ENCODE results near the gene TUBAL3. TPM values are rescaled to one million over a fixed set of nuclear protein-coding genes. Genes with fewer than 3 reads are reported as not detected.
"Not testable (repeated sequence)": the region's sequence is repeated elsewhere in the genome, so short reads cannot be mapped to it uniquely, and the experiment has no call there.

Gene TUBAL3
- polyA plus RNA-seq, 1 donor (not counting 4 experiments of a cell fraction or from before 2014, with no cell fraction given) = 2.6 TPM

- Histone ChIP-seq H3K9ac (ENCODE audit: control insufficient read depth, extremely low read depth, insufficient read depth, low read length) (no peak overlapping the region), H3K4me1 (ENCODE audit: control insufficient read depth, extremely low read depth, insufficient read depth, low read length) (no peaks in the 10 kb centered on the region), H3K27ac (ENCODE audit: control insufficient read depth, insufficient read depth, low read length) (no peak overlapping the region), H4K20me1 (ENCODE audit: control insufficient read depth, extremely low read depth, insufficient read depth, low read length) (no peaks in the 10 kb centered on the region), H3K79me2 (ENCODE audit: control insufficient read depth, insufficient read depth, low read length) (no peaks in the 10 kb centered on the region), H3K27me3 (ENCODE audit: control insufficient read depth, extremely low read depth, insufficient read depth, low read length) (peaks cover 3% of the 10 kb centered on the region), H3K4me2 (ENCODE audit: control insufficient read depth, extremely low read depth, insufficient read depth, low read depth, low read length) (no peak overlapping the region), H2AFZ (ENCODE audit: control insufficient read depth, low read length) (no peak overlapping the region), H3K9me1 (ENCODE audit: control insufficient read depth, extremely low read depth, insufficient read depth, low read length) (no peaks in the 10 kb centered on the region), H3K4me3 (ENCODE audit: control insufficient read depth in 2 of 3, extremely low read depth in 1 of 3, insufficient read depth in 2 of 3, low read depth in 1 of 3, low read length in 3 of 3) (no peak overlapping the region), H3K9me3 (ENCODE audit: control insufficient read depth, low read depth, low read length) (no peaks in the 10 kb centered on the region), H3K36me3 (ENCODE audit: control insufficient read depth in 2 of 2, extremely low read depth in 1 of 2, insufficient read depth in 2 of 2, low read length in 2 of 2) (no peaks in the 10 kb centered on the region)
- dilution Hi-C loops (cut with MboI; ENCODE audit: extremely low pct_ligation_motif_present, low sequenced_read_pairs) = no loop called here
- DNase-seq (ENCODE audit: low read depth, low spot score) (no peak), FAIRE-seq (peak; percentile 81)
- no peak for TF ChIP-seq EZH2 (IDR thresholded peaks at IDR 0.05; ENCODE audit: low read length)
- TF ChIP-seq CTCF (optimal IDR thresholded peaks at IDR 0.05 in 1 of 3, IDR thresholded peaks at IDR 0.05 in 1 of 3, conservative IDR thresholded peaks at IDR 0.05 in 1 of 3; ENCODE audit: extremely low read depth in 1 of 3, insufficient read depth in 2 of 3, low read length in 3 of 3) = no peak
Observed at GRCh38 chr10:5381187-5381586, 23.4 kb downstream of the TUBAL3 start.

- FAIRE-seq; H4K20me1 ChIP-seq (ENCODE audit: control insufficient read depth, extremely low read depth, insufficient read depth, low read length); H3K27ac ChIP-seq (ENCODE audit: control insufficient read depth, insufficient read depth, low read length); DNase-seq (ENCODE audit: low read depth, low spot score); H3K27me3 ChIP-seq (ENCODE audit: control insufficient read depth, extremely low read depth, insufficient read depth, low read length); H3K9me1 ChIP-seq (ENCODE audit: control insufficient read depth, extremely low read depth, insufficient read depth, low read length); H3K4me1 ChIP-seq (ENCODE audit: control insufficient read depth, extremely low read depth, insufficient read depth, low read length); H3K36me3 ChIP-seq (ENCODE audit: control insufficient read depth in 2 of 2, extremely low read depth in 1 of 2, insufficient read depth in 2 of 2, low read length in 2 of 2); H3K4me3 ChIP-seq (ENCODE audit: control insufficient read depth in 2 of 3, extremely low read depth in 1 of 3, insufficient read depth in 2 of 3, low read depth in 1 of 3, low read length in 3 of 3); H2AFZ ChIP-seq (ENCODE audit: control insufficient read depth, low read length); H3K4me2 ChIP-seq (ENCODE audit: control insufficient read depth, extremely low read depth, insufficient read depth, low read depth, low read length); dilution Hi-C loops (cut with MboI; ENCODE audit: extremely low pct_ligation_motif_present, low sequenced_read_pairs); H3K9me3 ChIP-seq (ENCODE audit: control insufficient read depth, low read depth, low read length); H3K9ac ChIP-seq (ENCODE audit: control insufficient read depth, extremely low read depth, insufficient read depth, low read length); H3K79me2 ChIP-seq (ENCODE audit: control insufficient read depth, insufficient read depth, low read length): not testable (repeated sequence)
Observed at GRCh38 chr10:5380395-5380794, 24.2 kb downstream of the TUBAL3 start.

GRCh38 chr10:5379202-5379601, 25.4 kb downstream of the TUBAL3 start:
- dilution Hi-C loops (cut with MboI; ENCODE audit: extremely low pct_ligation_motif_present, low sequenced_read_pairs); H3K79me2 ChIP-seq (ENCODE audit: control insufficient read depth, insufficient read depth, low read length); H3K27me3 ChIP-seq (ENCODE audit: control insufficient read depth, extremely low read depth, insufficient read depth, low read length); H3K4me2 ChIP-seq (ENCODE audit: control insufficient read depth, extremely low read depth, insufficient read depth, low read depth, low read length); H3K4me1 ChIP-seq (ENCODE audit: control insufficient read depth, extremely low read depth, insufficient read depth, low read length); H2AFZ ChIP-seq (ENCODE audit: control insufficient read depth, low read length); H3K9me1 ChIP-seq (ENCODE audit: control insufficient read depth, extremely low read depth, insufficient read depth, low read length); H3K4me3 ChIP-seq (ENCODE audit: control insufficient read depth in 2 of 3, extremely low read depth in 1 of 3, insufficient read depth in 2 of 3, low read depth in 1 of 3, low read length in 3 of 3); H3K27ac ChIP-seq (ENCODE audit: control insufficient read depth, insufficient read depth, low read length); H3K9me3 ChIP-seq (ENCODE audit: control insufficient read depth, low read depth, low read length); DNase-seq (ENCODE audit: low read depth, low spot score); H3K9ac ChIP-seq (ENCODE audit: control insufficient read depth, extremely low read depth, insufficient read depth, low read length); H3K36me3 ChIP-seq (ENCODE audit: control insufficient read depth in 2 of 2, extremely low read depth in 1 of 2, insufficient read depth in 2 of 2, low read length in 2 of 2); H4K20me1 ChIP-seq (ENCODE audit: control insufficient read depth, extremely low read depth, insufficient read depth, low read length); FAIRE-seq: not testable (repeated sequence)
